OCI-LY7 (cell line): ENCODE measurements around the gene TXN. TPM values are rescaled to one million over a fixed set of nuclear protein-coding genes. Genes with fewer than 3 reads are reported as not detected.

Experiments used
- BruUV-seq: library from RNA; stranded (reverse); fragments of 400-500 nt; replicated peaks from 2 replicates; lab custom pipeline; 2021; lab: Mats Ljungman, UMichigan
- CTCF ChIA-PET: fragments of 300-600 bp; sonication (Branson Sonifier 250); formaldehyde crosslinking; loops from one replicate; lab custom pipeline; 2022; ENCODE audit warnings: antibody characterized with exemption; ENCODE audit not compliant: unreplicated experiment; lab: Charles Lee
- POLR2A ChIA-PET: fragments of 300-600 bp; sonication (Branson Sonifier 250); formaldehyde crosslinking; loops from one replicate; lab custom pipeline; 2022; ENCODE audit warnings: antibody characterized with exemption; lab: Charles Lee
- DNase-seq: peaks from one replicate; pipeline ENCODE4 v3.0.0-alpha.2; 2015; ENCODE audit warnings: low spot score
- H2AFZ ChIP-seq: fragments of 200-600 bp; sonication (generic), shearing (Covaris generic); 2 replicates; pipeline ENCODE4 v1.6.1; 2014; ENCODE audit warnings: mild to moderate bottlenecking, antibody characterized with exemption, low read length, moderate library complexity
- H3K27ac ChIP-seq: fragments of 200-600 bp; sonication (generic); 2 replicates; pipeline ENCODE4 v1.5.1; 2014; ENCODE audit warnings: mixed run types, low read depth, mild to moderate bottlenecking, moderate library complexity, low read length, inconsistent platforms; ENCODE audit not compliant: poor library complexity, severe bottlenecking
- H3K36me3 ChIP-seq: fragments of 200-600 bp; sonication (generic); 2 replicates; pipeline ENCODE4 v1.6.1; 2014; ENCODE audit warnings: mild to moderate bottlenecking, antibody characterized with exemption, low read length, moderate library complexity, mixed read lengths; ENCODE audit not compliant: insufficient read depth
- H3K4me1 ChIP-seq: fragments of 200-600 bp; sonication (generic); 2 replicates; pipeline ENCODE4 v1.5.1; 2014; ENCODE audit warnings: mild to moderate bottlenecking, low read length; ENCODE audit not compliant: insufficient read depth, poor library complexity, severe bottlenecking
- H3K4me2 ChIP-seq: fragments of 200-600 bp; sonication (generic); 2 replicates; pipeline ENCODE4 v1.6.1; 2014; ENCODE audit warnings: mild to moderate bottlenecking, low read length
- H3K4me3 ChIP-seq: fragments of 200-600 bp; sonication (generic); 2 replicates; pipeline ENCODE4 v1.5.1; 2014; ENCODE audit warnings: mild to moderate bottlenecking, low read depth, low read length; ENCODE audit not compliant: poor library complexity, severe bottlenecking
- H3K79me2 ChIP-seq: fragments of 200-600 bp; sonication (generic); 2 replicates; pipeline ENCODE4 v1.6.1; 2016; ENCODE audit warnings: low read depth, mild to moderate bottlenecking, low read length, moderate library complexity, mixed read lengths; ENCODE audit not compliant: insufficient read depth
- H3K9me2 ChIP-seq: fragments of 200-600 bp; sonication (generic); 2 replicates; pipeline ENCODE4 v1.6.1; 2016; ENCODE audit warnings: mild to moderate bottlenecking, low read length, mixed read lengths; ENCODE audit not compliant: insufficient read depth
- H3K9me3 ChIP-seq: fragments of 200-600 bp; sonication (generic); 2 replicates; pipeline ENCODE4 v1.6.1; 2014; ENCODE audit warnings: mild to moderate bottlenecking, mixed run types, low read length, mixed read lengths
- H4K20me1 ChIP-seq: fragments of 200-600 bp; sonication (generic); 2 replicates; pipeline ENCODE4 v1.6.1; 2014; ENCODE audit warnings: mild to moderate bottlenecking, antibody characterized with exemption, low read length, moderate library complexity, mixed read lengths; ENCODE audit not compliant: insufficient read depth
- CTCF ChIP-seq: fragments of 200-600 bp; sonication (generic); conservative IDR thresholded peaks from 2 replicates; pipeline ENCODE4 v1.5.1; 2014; ENCODE audit warnings: mild to moderate bottlenecking, antibody characterized with exemption, low read length, moderate library complexity, mixed read lengths
- EZH2phosphoT487 ChIP-seq: fragments of 200-600 bp; sonication (generic); IDR thresholded peaks from 2 replicates; pipeline ENCODE4 v1.6.1; 2018; ENCODE audit warnings: low read depth, borderline replicate concordance, mild to moderate bottlenecking, mixed run types, antibody characterized with exemption, low read length, moderate library complexity, mixed read lengths
- intact Hi-C: fragments of 100-400 bp; cut with micrococcal nuclease; formaldehyde crosslinking; loops from one replicate; pipeline ENCODE4 v1.10.0; 2022; ENCODE audit not compliant: unreplicated experiment
- total RNA-seq, 2 experiments: library from RNA; depleted of rRNA in 1 of 2; stranded (reverse); fragments of >200 nt in 1 of 2; shearing (Covaris generic) in 1 of 2; gene quantifications; 2 replicates each; pipeline ENCODE4 v1.2.3, GENCODE V29; 2014 to 2022

The TXN gene
- total RNA-seq, 2 experiments from 2014 or later: 120 to 165 TPM

GRCh38 chr9:110251212-110251611 is 5.1 kb downstream of the TXN start:
- ChIA-PET POLR2A (interaction anchor here (0.8 to 1.4 kb wide), 3 partner anchors 8 to 34 kb away, joined by 3 read pairs; no protein-coding TSS in a partner anchor), CTCF (no interaction called here)
- Histone ChIP-seq H3K27ac (no peak overlapping the region), H3K4me1 (peaks cover 14% of the 10 kb centered on the region), H3K9me3 (no peaks in the 10 kb centered on the region), H3K36me3 (peaks cover 51% of the 10 kb centered on the region), H3K4me2 (no peak overlapping the region), H3K79me2 (peaks cover 61% of the 10 kb centered on the region), H4K20me1 (peaks cover 23% of the 10 kb centered on the region), H2AFZ (no peak overlapping the region), H3K9me2 (no peaks in the 10 kb centered on the region), H3K4me3 (no peak overlapping the region)
- no peak for DNase-seq
- intact Hi-C loops: no loop called here
- TF ChIP-seq EZH2phosphoT487 (no peak), CTCF (no peak)
- no TSS peak for BruUV-seq

- Histone ChIP-seq H3K9me2 (no peaks in the 10 kb centered on the region), H3K9me3 (no peaks in the 10 kb centered on the region), H4K20me1 (peaks cover 13% of the 10 kb centered on the region), H3K36me3 (peaks cover 64% of the 10 kb centered on the region), H3K4me3 (no peak overlapping the region), H3K27ac (no peak overlapping the region), H2AFZ (no peak overlapping the region), H3K4me2 (no peak overlapping the region), H3K4me1 (peaks cover 10% of the 10 kb centered on the region), H3K79me2 (peaks cover 47% of the 10 kb centered on the region)
- CTCF ChIA-PET: no interaction called here
- DNase-seq: no peak
- no TSS peak for BruUV-seq
- POLR2A ChIA-PET: interaction anchor here (0.7 kb wide), 1 partner anchor 21 kb away, joined by 4 read pairs; no protein-coding TSS in a partner anchor
- TF ChIP-seq EZH2phosphoT487 (no peak), CTCF (no peak)
- intact Hi-C loops: no loop called here
These were observed 6.7 kb downstream of the TXN start for GRCh38 chr9:110249603-110250002.

GRCh38 chr9:110248361-110248760 is 7.9 kb downstream of the TXN start:
- H3K4me2 ChIP-seq: no peak overlapping the region
- no peak overlapping the region for H3K27ac ChIP-seq
- TF ChIP-seq EZH2phosphoT487 (no peak), CTCF (no peak)
- intact Hi-C loops: no loop called here
- ChIA-PET CTCF (no interaction called here), POLR2A (no interaction called here)
- no peak overlapping the region for H2AFZ ChIP-seq
- BruUV-seq: no TSS peak
- no peak for DNase-seq
- H3K9me2 ChIP-seq: no peaks in the 10 kb centered on the region
- H3K79me2 ChIP-seq: peaks cover 34% of the 10 kb centered on the region
- H4K20me1 ChIP-seq: peaks cover 9% of the 10 kb centered on the region; the same call in 1 of the 2 replicates
- no peak overlapping the region for H3K4me3 ChIP-seq
- H3K9me3 ChIP-seq: no peaks in the 10 kb centered on the region
- H3K4me1 ChIP-seq: peaks cover 2% of the 10 kb centered on the region
- peaks cover 75% of the 10 kb centered on the region for H3K36me3 ChIP-seq
